Measurements from ENCODE around the gene KAZN. TPM values are rescaled to one million over a fixed set of nuclear protein-coding genes. Genes with fewer than 3 reads are reported as not detected.

KAZN gene
- total and polyA plus RNA-seq, 2 donors (not counting 1 experiment from before 2014, with no cell fraction given) = 3.4 to 5.0 TPM

GRCh38 chr1:15153184-15153841 lies 554.8 kb downstream of the KAZN start, which contains the start of gene TMEM51:
TSS of gene TMEM51 (plus strand) at chr1:15153747. CDS start at chr1:15215088, 61,341 bp downstream.
- H3K4me1 ChIP-seq (ENCODE audit: control insufficient read depth, extremely low read depth, insufficient read depth, low read length) = peaks cover 18% of the 10 kb centered on the region
- H3K4me2 ChIP-seq (ENCODE audit: extremely low read depth, insufficient read depth, low read length) = peak within 1 kb of the TSS; percentile 86
- H2AFZ ChIP-seq (ENCODE audit: low read length) = peak within 1 kb of the TSS; percentile 62
- TF ChIP-seq CTCF (conservative IDR thresholded peaks at IDR 0.05 in 1 of 2, IDR thresholded peaks at IDR 0.05 in 1 of 2; ENCODE audit: low read depth in 1 of 2, low read length in 2 of 2) (no peak), EZH2 (IDR thresholded peaks at IDR 0.05; ENCODE audit: low read length, missing control alignments) (no peak)
- peak within 1 kb of the TSS; percentile 77 for H3K27ac ChIP-seq (ENCODE audit: insufficient read depth, low read length)
- H3K36me3 ChIP-seq (ENCODE audit: control insufficient read depth, insufficient read depth, low read length) = no peaks in the 10 kb centered on the region
- no peaks in the 10 kb centered on the region for H4K20me1 ChIP-seq (ENCODE audit: control insufficient read depth, extremely low read depth, insufficient read depth, low read length)
- no peaks in the 10 kb centered on the region for H3K9me3 ChIP-seq (ENCODE audit: control insufficient read depth, insufficient read depth, low read depth, low read length)
- H3K4me3 ChIP-seq (replicated peaks in 1 of 4; ENCODE audit: control extremely low read depth in 1 of 4, insufficient read depth in 1 of 4, low read depth in 3 of 4, low read length in 4 of 4) = peak within 1 kb of the TSS; percentile 8 to 72 (median 68)
- H3K9ac ChIP-seq (ENCODE audit: insufficient read depth, low read length) = peak within 1 kb of the TSS; percentile 81
- peaks cover 8% of the 10 kb centered on the region for H3K27me3 ChIP-seq (ENCODE audit: control insufficient read depth, insufficient read depth, low read length)
- peaks cover 34% of the 10 kb centered on the region for H3K79me2 ChIP-seq (ENCODE audit: control insufficient read depth, insufficient read depth, low read length)
- peak; percentile 50 to 74 for DNase-seq (ENCODE audit: low read depth in 2 of 2)

GRCh38 chr1:15153842-15154479 lies 555.5 kb downstream of the KAZN start:
- Histone ChIP-seq H3K27me3 (ENCODE audit: control insufficient read depth, insufficient read depth, low read length) (peaks cover 8% of the 10 kb centered on the region), H3K9ac (ENCODE audit: insufficient read depth, low read length) (peak overlapping the region; percentile 81), H3K9me3 (ENCODE audit: control insufficient read depth, insufficient read depth, low read depth, low read length) (no peaks in the 10 kb centered on the region), H3K79me2 (ENCODE audit: control insufficient read depth, insufficient read depth, low read length) (peaks cover 34% of the 10 kb centered on the region), H3K4me1 (ENCODE audit: control insufficient read depth, extremely low read depth, insufficient read depth, low read length) (peaks cover 21% of the 10 kb centered on the region), H3K36me3 (ENCODE audit: control insufficient read depth, insufficient read depth, low read length) (no peaks in the 10 kb centered on the region), H2AFZ (ENCODE audit: low read length) (peak overlapping the region; percentile 54), H4K20me1 (ENCODE audit: control insufficient read depth, extremely low read depth, insufficient read depth, low read length) (no peaks in the 10 kb centered on the region), H3K4me3 (replicated peaks in 1 of 4; ENCODE audit: control extremely low read depth in 1 of 4, insufficient read depth in 1 of 4, low read depth in 3 of 4, low read length in 4 of 4) (peak overlapping the region; percentile 8 to 72 (median 61)), H3K4me2 (ENCODE audit: extremely low read depth, insufficient read depth, low read length) (peak overlapping the region; percentile 85), H3K27ac (ENCODE audit: insufficient read depth, low read length) (peak overlapping the region; percentile 77)
- DNase-seq (ENCODE audit: low read depth in 2 of 2) = peak; percentile 51 to 59
- TF ChIP-seq CTCF (conservative IDR thresholded peaks at IDR 0.05 in 1 of 2, IDR thresholded peaks at IDR 0.05 in 1 of 2; ENCODE audit: low read depth in 1 of 2, low read length in 2 of 2) = peak; percentile 48 to 71
- no peak for TF ChIP-seq EZH2 (IDR thresholded peaks at IDR 0.05; ENCODE audit: low read length, missing control alignments)

GRCh38 chr1:15154480-15155036 lies 556.1 kb downstream of the KAZN start:
- peak overlapping the region; percentile 85 for H3K4me2 ChIP-seq (ENCODE audit: extremely low read depth, insufficient read depth, low read length)
- no peaks in the 10 kb centered on the region for H3K36me3 ChIP-seq (ENCODE audit: control insufficient read depth, insufficient read depth, low read length)
- H3K4me1 ChIP-seq (ENCODE audit: control insufficient read depth, extremely low read depth, insufficient read depth, low read length) = peaks cover 23% of the 10 kb centered on the region
- DNase-seq (ENCODE audit: low read depth in 2 of 2) = peak in 1 of 2 donors; percentile 29
- TF ChIP-seq CTCF (conservative IDR thresholded peaks at IDR 0.05 in 1 of 2, IDR thresholded peaks at IDR 0.05 in 1 of 2; ENCODE audit: low read depth in 1 of 2, low read length in 2 of 2) (no peak), EZH2 (IDR thresholded peaks at IDR 0.05; ENCODE audit: low read length, missing control alignments) (no peak)
- H3K9ac ChIP-seq (ENCODE audit: insufficient read depth, low read length) = peak overlapping the region; percentile 81
- H4K20me1 ChIP-seq (ENCODE audit: control insufficient read depth, extremely low read depth, insufficient read depth, low read length) = no peaks in the 10 kb centered on the region
- H3K9me3 ChIP-seq (ENCODE audit: control insufficient read depth, insufficient read depth, low read depth, low read length) = no peaks in the 10 kb centered on the region
- peaks cover 36% of the 10 kb centered on the region for H3K79me2 ChIP-seq (ENCODE audit: control insufficient read depth, insufficient read depth, low read length)
- H3K27me3 ChIP-seq (ENCODE audit: control insufficient read depth, insufficient read depth, low read length) = peaks cover 8% of the 10 kb centered on the region
- peak overlapping the region; percentile 77 for H3K27ac ChIP-seq (ENCODE audit: insufficient read depth, low read length)
- H3K4me3 ChIP-seq (replicated peaks in 1 of 4; ENCODE audit: control extremely low read depth in 1 of 4, insufficient read depth in 1 of 4, low read depth in 3 of 4, low read length in 4 of 4) = peak overlapping the region; percentile 18 to 72 (median 61)
- peak overlapping the region; percentile 45 for H2AFZ ChIP-seq (ENCODE audit: low read length)

Measured in fibroblast of lung (primary cell).